ENCODE measurements around the gene FIZ1. TPM values are rescaled to one million over a fixed set of nuclear protein-coding genes. Genes with fewer than 3 reads are reported as not detected.

Gene FIZ1
- total RNA-seq (2014; rRNA removed; shearing (Covaris generic)) (10.1 and 12.6 TPM in 2 replicates), polyA plus RNA-seq (2016; fragmentation: Nextera tagmentation; extraction: Ambion mirVana) (5.3 and 5.4 TPM in 2 replicates)
- long read RNA-seq, partial matches to known transcripts: 0 of 1 reads
- long read RNA-seq, other reads (novel, unspliced or antisense): 1 of 1 reads

- peaks cover 18% of the 10 kb centered on the region for H3K4me1 ChIP-seq (ENCODE audit: insufficient read depth)
- no peaks in the 10 kb centered on the region for H3K27me3 ChIP-seq (ENCODE audit: insufficient read depth)
- H3K27ac ChIP-seq (ENCODE audit: low read depth): peak within 1 kb of the TSS; percentile 94
- no peaks in the 10 kb centered on the region; the same call in 1 of the 2 replicates for H3K79me2 ChIP-seq (replicated peaks; ENCODE audit: insufficient read depth)
- ATAC-seq (peak; percentile 61), DNase-seq (ENCODE audit: low spot score) (peak; percentile 99)
- 0 out of 2 replicates have a peak, but pooled peaks cover 3% of the 10 kb centered on the region for H3K36me3 ChIP-seq (ENCODE audit: insufficient read depth)
- H4K20me1 ChIP-seq (replicated peaks; ENCODE audit: insufficient read depth): no peaks in the 10 kb centered on the region
- peak within 1 kb of the TSS; percentile 95 for H3K4me2 ChIP-seq
- TF ChIP-seq POLR2AphosphoS5 (IDR thresholded peaks at IDR 0.05; ENCODE audit: low read depth) (no peak; the same call in 1 of the 2 replicates), ZNF462 (CRISPR knock-in tag; IDR thresholded peaks at IDR 0.05) (no peak), CREB1 (CRISPR knock-in tag; IDR thresholded peaks at IDR 0.05; ENCODE audit: low read depth) (peak; percentile 90), EZH2phosphoT487 (IDR thresholded peaks at IDR 0.05; ENCODE audit: unreplicated experiment) (no peak), ZNF114 (CRISPR knock-in tag; IDR thresholded peaks at IDR 0.05) (no peak), CTCF (conservative IDR thresholded peaks at IDR 0.05; ENCODE audit: low read depth in 2 of 2) (no peak), NANOG (IDR thresholded peaks at IDR 0.05; ENCODE audit: borderline replicate concordance) (no peak), JUNB (IDR thresholded peaks at IDR 0.05; ENCODE audit: unreplicated experiment) (no peak), STAT1 (IDR thresholded peaks at IDR 0.05; ENCODE audit: unreplicated experiment) (no peak), ETS1 (IDR thresholded peaks at IDR 0.05) (peak; percentile 83)
- peak within 1 kb of the TSS; percentile 2; the same call in 1 of the 2 replicates for H2AFZ ChIP-seq
- H3K27me3 Mint-ChIP-seq (ENCODE audit: insufficient read depth, low read depth, poor library complexity): peaks cover 27% of the 10 kb centered on the region
- no peaks in the 10 kb centered on the region for H3K9me2 ChIP-seq (ENCODE audit: insufficient read depth)
- H3K36me3 Mint-ChIP-seq (ENCODE audit: low read depth): peaks cover 30% of the 10 kb centered on the region
- H3K4me1 Mint-ChIP-seq: peaks cover 28% of the 10 kb centered on the region
- peaks cover 6% of the 10 kb centered on the region for H3K9me3 Mint-ChIP-seq
- peak within 1 kb of the TSS; percentile 58 for H3K4me3 ChIP-seq
- H3K27ac Mint-ChIP-seq: peak within 1 kb of the TSS; percentile 100
- peak within 1 kb of the TSS; percentile 99 for H3K4me3 Mint-ChIP-seq
- H3F3A ChIP-seq (replicated peaks; ENCODE audit: low read depth): peaks cover 21% of the 10 kb centered on the region
These were observed at the start of gene FIZ1 for GRCh38 chr19:55599468-55599841. Gene FIZ1, minus strand, starts transcription at chr19:55599517. Its CDS starts 1,652 bp downstream, at chr19:55597865.
